T-helper 22 cell (primary cell): ENCODE measurements around the gene GHDC.
"Not testable (repeated sequence)": the region's sequence is repeated elsewhere in the genome, so short reads cannot be mapped to it uniquely, and the experiment has no call there.

Experiments
- DNase-seq: peaks from one replicate; pipeline ENCODE4 v3.0.0-alpha.2; 2020; ENCODE audit warnings: low read depth

The GHDC gene

GRCh38 chr17:42193969-42194899, at the start of gene GHDC:
GHDC (minus strand) TSS chr17:42194494; CDS start chr17:42193581, 913 bp downstream.
- peak; percentile 62 for DNase-seq

- no peak for DNase-seq
Observed at GRCh38 chr17:42243493-42243982, 49.2 kb upstream of the GHDC start.

- DNase-seq, result no peak
Observed at GRCh38 chr17:42241871-42242270, 47.6 kb upstream of the GHDC start.

GRCh38 chr17:42240863-42241262, 46.6 kb upstream of the GHDC start:
- DNase-seq, result not testable (repeated sequence)

GRCh38 chr17:42240201-42240600, 45.9 kb upstream of the GHDC start:
- no peak for DNase-seq

GRCh38 chr17:42239576-42239975, 45.3 kb upstream of the GHDC start:
- DNase-seq, result not testable (repeated sequence)

- no peak for DNase-seq
Observed at GRCh38 chr17:42236760-42237159, 42.5 kb upstream of the GHDC start.

- no peak for DNase-seq
Observed at GRCh38 chr17:42233994-42234393, 39.7 kb upstream of the GHDC start.

GRCh38 chr17:42233156-42233555, 38.9 kb upstream of the GHDC start:
- no peak for DNase-seq

- DNase-seq, result no peak
Observed at GRCh38 chr17:42230225-42230624, 35.9 kb upstream of the GHDC start.

- no peak for DNase-seq
Observed at GRCh38 chr17:42227849-42228700, 33.8 kb upstream of the GHDC start.

- DNase-seq, result no peak
Observed at GRCh38 chr17:42225646-42226045, 31.4 kb upstream of the GHDC start.

- DNase-seq, result no peak
Observed at GRCh38 chr17:42224651-42225050, 30.4 kb upstream of the GHDC start.

GRCh38 chr17:42221886-42222745, 27.8 kb upstream of the GHDC start:
- DNase-seq, result peak; percentile 23

GRCh38 chr17:42219280-42219679, 25.0 kb upstream of the GHDC start:
- not testable (repeated sequence) for DNase-seq

- no peak for DNase-seq
Observed at GRCh38 chr17:42214156-42214555, 19.9 kb upstream of the GHDC start.

- no peak for DNase-seq
Observed at GRCh38 chr17:42212382-42212781, 18.1 kb upstream of the GHDC start.

GRCh38 chr17:42211921-42212341, 17.6 kb upstream of the GHDC start:
- not testable (repeated sequence) for DNase-seq

GRCh38 chr17:42210046-42210445, 15.8 kb upstream of the GHDC start:
- no peak for DNase-seq

- DNase-seq, result not testable (repeated sequence)
Observed at GRCh38 chr17:42206153-42206612, 11.9 kb upstream of the GHDC start.

- DNase-seq, result no peak
Observed at GRCh38 chr17:42203354-42203753, 9.1 kb upstream of the GHDC start.
